ENCODE measurements around the gene ZC3H13.

ZC3H13 gene

DNA sequence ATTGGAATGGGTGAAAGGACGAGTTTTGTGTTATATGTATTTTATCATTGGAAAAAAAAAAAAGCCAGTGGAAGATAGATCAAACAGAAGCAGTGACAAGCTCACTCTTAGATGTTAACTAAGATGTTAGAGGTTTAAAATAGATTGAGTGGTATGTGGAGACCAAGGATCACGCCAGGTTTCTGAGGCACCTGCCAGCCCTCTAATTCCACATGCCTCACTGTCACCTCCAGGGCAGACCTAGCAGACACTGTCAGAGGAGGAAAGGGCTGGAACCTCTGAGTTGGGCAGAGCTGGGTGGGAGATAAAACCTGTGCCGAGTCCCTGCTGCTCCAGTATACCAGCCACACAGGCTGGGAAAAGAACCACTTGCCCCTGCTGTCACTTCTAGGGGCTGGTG is 143.5 kb downstream of the ZC3H13 start:
- H3K4me3 ChIP-seq (ENCODE audit: low read depth, low read length) = no peak overlapping the region
- in situ Hi-C loops (cut with HindIII; ENCODE audit: low sequenced_read_pairs) = no loop called here
- TF ChIP-seq, protein P1, sequence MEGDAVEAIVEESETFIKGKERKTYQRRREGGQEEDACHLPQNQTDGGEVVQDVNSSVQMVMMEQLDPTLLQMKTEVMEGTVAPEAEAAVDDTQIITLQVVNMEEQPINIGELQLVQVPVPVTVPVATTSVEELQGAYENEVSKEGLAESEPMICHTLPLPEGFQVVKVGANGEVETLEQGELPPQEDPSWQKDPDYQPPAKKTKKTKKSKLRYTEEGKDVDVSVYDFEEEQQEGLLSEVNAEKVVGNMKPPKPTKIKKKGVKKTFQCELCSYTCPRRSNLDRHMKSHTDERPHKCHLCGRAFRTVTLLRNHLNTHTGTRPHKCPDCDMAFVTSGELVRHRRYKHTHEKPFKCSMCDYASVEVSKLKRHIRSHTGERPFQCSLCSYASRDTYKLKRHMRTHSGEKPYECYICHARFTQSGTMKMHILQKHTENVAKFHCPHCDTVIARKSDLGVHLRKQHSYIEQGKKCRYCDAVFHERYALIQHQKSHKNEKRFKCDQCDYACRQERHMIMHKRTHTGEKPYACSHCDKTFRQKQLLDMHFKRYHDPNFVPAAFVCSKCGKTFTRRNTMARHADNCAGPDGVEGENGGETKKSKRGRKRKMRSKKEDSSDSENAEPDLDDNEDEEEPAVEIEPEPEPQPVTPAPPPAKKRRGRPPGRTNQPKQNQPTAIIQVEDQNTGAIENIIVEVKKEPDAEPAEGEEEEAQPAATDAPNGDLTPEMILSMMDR (IDR thresholded peaks at IDR 0.05; ENCODE audit: low read depth, low read length, missing control alignments) = no peak
- no peak for DNase-seq (ENCODE audit: low read depth)

DNA sequence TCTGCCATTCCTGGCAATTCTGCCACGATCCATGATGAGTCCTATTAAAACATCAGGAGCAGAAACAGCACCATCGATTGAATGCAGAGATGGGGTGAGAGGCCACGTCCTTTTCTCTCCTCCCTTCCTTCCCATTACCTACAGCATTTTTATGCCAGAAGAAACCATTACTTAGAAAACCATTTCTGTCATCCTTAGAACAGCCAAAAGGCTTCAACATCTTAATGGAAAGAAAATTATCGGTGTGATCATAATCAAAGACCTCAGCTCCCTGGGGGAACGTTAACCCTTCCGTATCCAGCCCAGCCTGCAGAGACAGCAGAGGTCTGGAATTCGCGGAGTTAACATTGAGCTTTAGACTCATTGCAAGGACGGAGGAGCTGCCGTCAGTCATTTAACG is 145.0 kb downstream of the ZC3H13 start:
- TF ChIP-seq, protein P1 (IDR thresholded peaks at IDR 0.05; ENCODE audit: low read depth, low read length, missing control alignments) = no peak
- in situ Hi-C loops (cut with HindIII; ENCODE audit: low sequenced_read_pairs) = no loop called here
- no peak overlapping the region for H3K4me3 ChIP-seq (ENCODE audit: low read depth, low read length)
- DNase-seq (ENCODE audit: low read depth) = no peak

All from astrocyte of the cerebellum (primary cell).